Spleen (tissue), 7 donors: Measurements from ENCODE around the gene GKN2.

ENCODE experiments used
- CTCF ChIP-seq, 11 experiments: fragments of 200-600 bp in 7 of 11; fragments of 450-650 bp in 4 of 11; sonication (generic) in 4 of 11; IDR thresholded peaks in 8 of 11; conservative IDR thresholded peaks in 3 of 11; 1 replicate in 7 of 11; 2 replicates in 4 of 11; pipeline versions ENCODE4 v1.4.0 to v1.8.0; 2016 to 2021; ENCODE audit warnings: antibody characterized with exemption in 11 of 11, inconsistent platforms in 4 of 11, mild to moderate bottlenecking in 1 of 11
- POLR2A ChIP-seq, 3 donors: fragments of 450-650 bp; IDR thresholded peaks; one replicate each; pipeline ENCODE4 v1.5.1; 2017; ENCODE audit warnings: antibody characterized with exemption in 3 of 3, mild to moderate bottlenecking in 1 of 3
- POLR2AphosphoS5 ChIP-seq, 3 donors: sonication (generic); formaldehyde crosslinking; IDR thresholded peaks; one replicate each; pipeline ENCODE4 v1.5.1; 2017; ENCODE audit warnings: antibody characterized with exemption in 3 of 3
- donor health status: DM: no; HTN: no; CAD: no; lungs with moderate emphysema.
- donor health status: DM: no; HTN: no; CAD: no.
- donor health status: DM: no; HTN: no; CAD: no.

- TF ChIP-seq CTCF (IDR thresholded peaks at IDR 0.05 in 8 of 11, conservative IDR thresholded peaks at IDR 0.05 in 3 of 11) (no peak), POLR2AphosphoS5 (IDR thresholded peaks at IDR 0.05) (no peak), POLR2A (IDR thresholded peaks at IDR 0.05) (no peak)
Measured at GRCh38 chr2:68977453-68977852, 24.8 kb upstream of the GKN2 start.
